Activated CD4-positive, CD25-positive, alpha-beta regulatory T cell (primary cell): ENCODE data around the gene HMGXB3.

Experiments
- DNase-seq, 4 experiments: peaks; one replicate each; lab custom pipeline; 2025; lab: John Stamatoyannopoulos, UW

Gene HMGXB3

GRCh38 chr5:150052226-150052955, 51.9 kb downstream of the HMGXB3 start:
- DNase-seq: no peak

GRCh38 chr5:150052956-150053712, 52.6 kb downstream of the HMGXB3 start:
- no peak for DNase-seq

- no peak for DNase-seq
These were observed 53.3 kb downstream of the HMGXB3 start for GRCh38 chr5:150053713-150054392.

GRCh38 chr5:150054569-150054968, 54.0 kb downstream of the HMGXB3 start:
- no peak for DNase-seq

- DNase-seq: no peak
These were observed 55.0 kb downstream of the HMGXB3 start for GRCh38 chr5:150055326-150056074.

GRCh38 chr5:150056075-150056443, 55.5 kb downstream of the HMGXB3 start:
- no peak for DNase-seq

- DNase-seq: no peak
These were observed 56.5 kb downstream of the HMGXB3 start for GRCh38 chr5:150057052-150057451.

- DNase-seq: no peak
These were observed 57.0 kb downstream of the HMGXB3 start for GRCh38 chr5:150057511-150057910.

GRCh38 chr5:150057996-150058395, 57.5 kb downstream of the HMGXB3 start:
- no peak for DNase-seq

- no peak for DNase-seq
These were observed 58.1 kb downstream of the HMGXB3 start for GRCh38 chr5:150058480-150059126.

GRCh38 chr5:150059623-150060022, 59.1 kb downstream of the HMGXB3 start:
- DNase-seq: no peak

GRCh38 chr5:150060471-150060870, 59.9 kb downstream of the HMGXB3 start:
- no peak for DNase-seq

GRCh38 chr5:150061538-150061995, 61.0 kb downstream of the HMGXB3 start:
- DNase-seq: no peak

- DNase-seq: no peak
These were observed 61.8 kb downstream of the HMGXB3 start for GRCh38 chr5:150062216-150062922.

GRCh38 chr5:150063638-150064037, 63.1 kb downstream of the HMGXB3 start:
- no peak for DNase-seq

- no peak for DNase-seq
These were observed 64.2 kb downstream of the HMGXB3 start for GRCh38 chr5:150064681-150065220.

- DNase-seq: no peak
These were observed 64.8 kb downstream of the HMGXB3 start for GRCh38 chr5:150065346-150065745.

- no peak for DNase-seq
These were observed 65.3 kb downstream of the HMGXB3 start for GRCh38 chr5:150065886-150066285.

GRCh38 chr5:150066436-150066835, 65.9 kb downstream of the HMGXB3 start:
- no peak for DNase-seq

- no peak for DNase-seq
These were observed 66.4 kb downstream of the HMGXB3 start for GRCh38 chr5:150066901-150067396.
